B cell (primary cell): Measurements from ENCODE around the gene TTC22. TPM values are rescaled to one million over a fixed set of nuclear protein-coding genes. Genes with fewer than 3 reads are reported as not detected.

Source experiments
- ATAC-seq: fragments of 200-7000 bp; cut with Tn5 transposase; one replicate; pipeline ENCODE4 v1.10.0; 2021; ENCODE audit warnings: low read depth, mild to moderate bottlenecking, moderate number of reproducible peaks, moderate library complexity
- CTCF ChIA-PET: fragments of 350-600 bp; sonication (Branson Sonifier 250); formaldehyde crosslinking; loops from one replicate; lab custom pipeline; 2021; ENCODE audit warnings: antibody characterized with exemption, inconsistent platforms; lab: Charles Lee
- POLR2A ChIA-PET: fragments of 350-600 bp; sonication (Branson Sonifier 250); formaldehyde crosslinking; loops from one replicate; lab custom pipeline; 2021; ENCODE audit warnings: antibody characterized with exemption; lab: Charles Lee
- DNase-seq: peaks from one replicate; pipeline ENCODE4 v3.0.0; 2013
- H2AFZ ChIP-seq: 2 replicates; pipeline ENCODE4 v1.6.1; 2012; ENCODE audit warnings: mild to moderate bottlenecking, low read depth, low read length; ENCODE audit not compliant: insufficient read depth, poor library complexity, severe bottlenecking
- H3K27ac ChIP-seq, 2 donors: 1 replicate in 1 of 2; 2 replicates in 1 of 2; pipeline ENCODE4 v1.5.1; 2012 to 2013; ENCODE audit warnings: low read length in 2 of 2, mild to moderate bottlenecking in 2 of 2, moderate library complexity in 1 of 2
- H3K27me3 ChIP-seq, 4 experiments: fragments of 200-600 bp in 1 of 4; sonication (generic) in 1 of 4; replicated peaks in 1 of 4; 1 replicate in 2 of 4; 2 replicates in 2 of 4; pipeline versions ENCODE4 v1.6.1 to v1.7.0; 2013 to 2016; ENCODE audit warnings: low read length in 3 of 4, mild to moderate bottlenecking in 2 of 4, mixed read lengths in 1 of 4, moderate library complexity in 1 of 4; ENCODE audit not compliant: insufficient read depth in 4 of 4, control insufficient read depth in 3 of 4; ENCODE audit errors: control extremely low read depth in 1 of 4
- H3K36me3 ChIP-seq, 2 experiments: replicated peaks in 1 of 2; 1 replicate in 1 of 2; 2 replicates in 1 of 2; pipeline versions ENCODE4 v1.6.1 to v1.7.1; 2013; ENCODE audit warnings: low read length in 1 of 2; ENCODE audit not compliant: insufficient read depth in 2 of 2, control insufficient read depth in 1 of 2; ENCODE audit errors: control extremely low read depth in 1 of 2, extremely low read depth in 1 of 2
- H3K4me1 ChIP-seq, 2 donors: fragments of 200-600 bp in 1 of 2; sonication (generic) in 1 of 2; 1 replicate in 1 of 2; 2 replicates in 1 of 2; pipeline versions ENCODE4 v1.5.1 to v1.6.1; 2013 to 2017; ENCODE audit warnings: low read length in 2 of 2; ENCODE audit not compliant: control insufficient read depth in 2 of 2, insufficient read depth in 2 of 2
- H3K4me2 ChIP-seq: replicated peaks from 2 replicates; pipeline ENCODE3; 2012; ENCODE audit warnings: mild to moderate bottlenecking, low read depth, low read length; ENCODE audit not compliant: poor library complexity, severe bottlenecking
- H3K4me3 ChIP-seq, 5 experiments: fragments of 200-600 bp in 1 of 5; sonication (generic) in 1 of 5; 1 replicate in 3 of 5; 2 replicates in 2 of 5; pipeline versions ENCODE4 v1.5.1 to v1.7.0; 2011 to 2016; ENCODE audit warnings: low read length in 4 of 5, mild to moderate bottlenecking in 4 of 5, low read depth in 2 of 5, control low read depth in 1 of 5, moderate library complexity in 1 of 5; ENCODE audit not compliant: insufficient read depth in 1 of 5; ENCODE audit errors: control extremely low read depth in 1 of 5, extremely low read depth in 1 of 5
- H3K79me2 ChIP-seq: fragments of 200-600 bp; sonication (generic); one replicate; pipeline ENCODE4 v1.6.0; 2016; ENCODE audit warnings: low read length; ENCODE audit not compliant: control insufficient read depth, insufficient read depth
- H3K9ac ChIP-seq: fragments of 200-600 bp; sonication (generic); 2 replicates; pipeline ENCODE4 v1.6.1; 2017; ENCODE audit warnings: mild to moderate bottlenecking, low read length, moderate library complexity
- H3K9me3 ChIP-seq, 3 donors: one replicate each; pipeline versions ENCODE4 v1.6.1 to v1.7.1; 2013; ENCODE audit warnings: low read length in 2 of 3; ENCODE audit not compliant: control insufficient read depth in 2 of 3, insufficient read depth in 1 of 3; ENCODE audit errors: control extremely low read depth in 1 of 3
- H4K20me1 ChIP-seq: 2 replicates; pipeline ENCODE4 v1.6.0; 2012; ENCODE audit warnings: mild to moderate bottlenecking, low read length; ENCODE audit not compliant: insufficient read depth, control insufficient read depth, poor library complexity, severe bottlenecking
- H3K27ac Mint-ChIP-seq: one replicate; pipeline ENCODE4 v1.8.0; 2021; ENCODE audit warnings: mixed read lengths
- H3K27me3 Mint-ChIP-seq: one replicate; pipeline ENCODE4 v1.8.0; 2021; ENCODE audit warnings: mixed read lengths
- H3K4me1 Mint-ChIP-seq: one replicate; pipeline ENCODE4 v1.8.0; 2021; ENCODE audit warnings: mixed read lengths
- H3K4me3 Mint-ChIP-seq: one replicate; pipeline ENCODE4 v1.8.0; 2021; ENCODE audit warnings: mixed read lengths
- H3K9me3 Mint-ChIP-seq: one replicate; pipeline ENCODE4 v1.8.0; 2022; ENCODE audit warnings: mixed read lengths; ENCODE audit not compliant: insufficient read depth
- EZH2 ChIP-seq: IDR thresholded peaks from 2 replicates; pipeline ENCODE4 v1.6.1; 2012; ENCODE audit warnings: borderline replicate concordance, low read depth, mild to moderate bottlenecking, moderate library complexity, low read length; ENCODE audit not compliant: insufficient read depth, poor library complexity, severe bottlenecking
- WGBS: methylation state at CpG from one replicate; pipeline ENCODE4 v1.1.5; 2013; ENCODE audit warnings: missing lambda C conversion rate; ENCODE audit not compliant: insufficient coverage; 5-methylcytosine and 5-hydroxymethylcytosine counted together
- intact Hi-C: fragments of 100-400 bp; cut with micrococcal nuclease; formaldehyde crosslinking; loops from one replicate; pipeline ENCODE4 v1.10.0; 2022
- polyA plus RNA-seq: library from polyadenylated mRNA; depleted of rRNA; stranded (reverse); fragments of >200 nt; gene quantifications from 2 replicates; pipeline ENCODE4 v1.2.3, GENCODE V29; 2012
- total RNA-seq, 2 donors: library from RNA; stranded (reverse); fragments of 120-200 nt in 1 of 2; gene quantifications; 1 replicate in 1 of 2; 2 replicates in 1 of 2; pipeline versions ENCODE4 v1.2.3 to v1.2.4, GENCODE V29; 2013 to 2022
- TF ChIP-seq, protein P1 (sequence below): fragments of 200-600 bp; IDR thresholded peaks from one replicate; pipeline ENCODE4 v1.8.0; 2022; ENCODE audit warnings: antibody characterized with exemption, mild to moderate bottlenecking

TTC22 gene
- total and polyA plus RNA-seq, 2 donors (not counting 1 experiment from before 2014, with no cell fraction given) = 7.8 to 10.9 TPM

DNA sequence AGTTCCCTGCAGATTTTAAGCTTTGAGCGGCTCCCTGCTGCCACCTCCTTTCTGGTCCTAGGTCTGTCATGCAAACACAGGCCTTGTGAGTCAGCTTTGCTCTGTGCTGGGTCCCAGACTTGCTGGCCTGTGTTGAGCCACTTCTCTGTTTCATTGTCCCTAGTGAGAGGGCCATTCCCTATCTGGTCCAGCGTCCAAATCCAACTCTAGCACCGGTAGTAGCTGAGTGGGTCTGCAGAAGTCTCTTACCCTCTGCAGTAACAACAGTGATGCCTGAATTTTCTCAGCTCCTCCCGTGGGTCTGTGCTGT lies 5.8 kb downstream of the TTC22 start:
- ATAC-seq (no peak), DNase-seq (no peak)
- ChIA-PET CTCF (interaction anchor here (0.7 kb wide), 1 partner anchor 22 kb away, joined by 4 read pairs; no protein-coding TSS in a partner anchor), POLR2A (no interaction called here)
- Mint-ChIP-seq H3K27ac (no peak overlapping the region), H3K9me3 (peaks cover 3% of the 10 kb centered on the region), H3K4me3 (no peak overlapping the region), H3K4me1 (peaks cover 21% of the 10 kb centered on the region), H3K27me3 (no peaks in the 10 kb centered on the region)
- Histone ChIP-seq H3K4me3 (no peak overlapping the region), H3K36me3 (peaks cover 0 to 3% of the 10 kb centered on the region in 2 experiments), H3K27ac (no peak overlapping the region), H3K9me3 (peaks cover 0 to 13% (median 4%) of the 10 kb centered on the region in 3 donors), H3K4me1 (peaks cover 15 to 19% of the 10 kb centered on the region in 2 donors), H3K9ac (no peak overlapping the region), H2AFZ (no peak overlapping the region), H4K20me1 (peaks cover 9% of the 10 kb centered on the region), H3K4me2 (no peak overlapping the region), H3K79me2 (peaks cover 6% of the 10 kb centered on the region), H3K27me3 (no peaks in the 10 kb centered on the region)
- intact Hi-C loops = no loop called here
- TF ChIP-seq EZH2 = no peak
- TF ChIP-seq, protein P1, sequence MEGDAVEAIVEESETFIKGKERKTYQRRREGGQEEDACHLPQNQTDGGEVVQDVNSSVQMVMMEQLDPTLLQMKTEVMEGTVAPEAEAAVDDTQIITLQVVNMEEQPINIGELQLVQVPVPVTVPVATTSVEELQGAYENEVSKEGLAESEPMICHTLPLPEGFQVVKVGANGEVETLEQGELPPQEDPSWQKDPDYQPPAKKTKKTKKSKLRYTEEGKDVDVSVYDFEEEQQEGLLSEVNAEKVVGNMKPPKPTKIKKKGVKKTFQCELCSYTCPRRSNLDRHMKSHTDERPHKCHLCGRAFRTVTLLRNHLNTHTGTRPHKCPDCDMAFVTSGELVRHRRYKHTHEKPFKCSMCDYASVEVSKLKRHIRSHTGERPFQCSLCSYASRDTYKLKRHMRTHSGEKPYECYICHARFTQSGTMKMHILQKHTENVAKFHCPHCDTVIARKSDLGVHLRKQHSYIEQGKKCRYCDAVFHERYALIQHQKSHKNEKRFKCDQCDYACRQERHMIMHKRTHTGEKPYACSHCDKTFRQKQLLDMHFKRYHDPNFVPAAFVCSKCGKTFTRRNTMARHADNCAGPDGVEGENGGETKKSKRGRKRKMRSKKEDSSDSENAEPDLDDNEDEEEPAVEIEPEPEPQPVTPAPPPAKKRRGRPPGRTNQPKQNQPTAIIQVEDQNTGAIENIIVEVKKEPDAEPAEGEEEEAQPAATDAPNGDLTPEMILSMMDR = no peak
- WGBS = 100% methylated on average over 2 of the region's 4 CpGs

DNA sequence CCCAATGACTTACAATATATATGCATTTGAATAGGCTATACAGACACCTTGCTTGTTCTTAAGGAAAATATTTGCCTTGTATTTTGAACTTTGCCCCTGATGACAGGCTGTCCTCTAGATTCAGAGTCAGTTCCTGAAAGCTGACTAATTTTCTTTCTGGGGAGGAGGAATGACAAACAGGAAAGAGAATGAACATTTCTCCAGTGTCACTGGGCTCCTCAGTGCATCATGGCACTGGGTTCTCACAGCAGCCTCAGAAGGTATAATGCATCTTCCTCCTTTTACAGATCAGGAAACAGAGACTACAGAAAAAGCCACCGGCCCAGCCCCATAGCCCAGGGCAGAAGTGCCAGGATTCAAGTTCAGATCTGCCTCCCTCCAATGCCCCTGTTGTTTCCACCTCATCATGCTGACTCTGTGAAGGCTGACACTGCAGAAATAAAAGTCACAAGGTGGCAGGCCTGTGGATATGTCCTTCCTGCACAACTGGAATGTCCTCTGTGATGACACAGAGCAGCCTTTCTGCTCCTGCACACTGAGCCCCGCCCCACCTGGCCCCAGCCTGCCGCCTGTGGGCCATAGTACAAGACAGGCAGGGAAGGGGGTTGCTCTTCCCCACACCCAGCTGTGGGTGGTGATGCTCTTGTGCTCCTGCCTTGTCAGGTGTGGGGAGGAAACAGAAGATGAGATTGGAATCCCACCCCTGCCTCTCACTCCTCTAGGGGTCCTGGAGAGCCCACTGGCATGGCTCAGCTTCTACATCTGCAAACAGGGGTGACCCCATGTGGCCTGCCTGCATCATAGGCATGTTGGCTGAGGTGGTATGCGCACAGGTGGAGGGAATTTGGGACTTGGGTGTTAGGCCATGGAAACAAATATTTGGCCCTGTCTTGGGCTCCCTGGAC lies 6.4 kb downstream of the TTC22 start:
- Histone ChIP-seq H3K79me2 (no peaks in the 10 kb centered on the region), H3K9ac (no peak overlapping the region), H3K27ac (no peak overlapping the region), H4K20me1 (peaks cover 9% of the 10 kb centered on the region), H3K4me3 (no peak overlapping the region), H3K27me3 (no peaks in the 10 kb centered on the region), H2AFZ (no peak overlapping the region), H3K4me2 (no peak overlapping the region), H3K4me1 (peaks cover 9 to 13% of the 10 kb centered on the region in 2 donors), H3K36me3 (peaks cover 0 to 3% of the 10 kb centered on the region in 2 experiments), H3K9me3 (peaks cover 0 to 13% (median 4%) of the 10 kb centered on the region in 3 donors)
- H3K4me1 Mint-ChIP-seq = peaks cover 15% of the 10 kb centered on the region
- ChIA-PET CTCF (interaction anchor here (0.7 kb wide), 1 partner anchor 23 kb away, joined by 4 read pairs; no protein-coding TSS in a partner anchor), POLR2A (no interaction called here)
- 74% methylated on average over 3 of the region's 4 CpGs for whole genome bisulfite sequencing
- no peak overlapping the region for H3K4me3 Mint-ChIP-seq
- no peaks in the 10 kb centered on the region for H3K27me3 Mint-ChIP-seq
- H3K9me3 Mint-ChIP-seq = peaks cover 3% of the 10 kb centered on the region
- DNase-seq (no peak), ATAC-seq (no peak)
- H3K27ac Mint-ChIP-seq = no peak overlapping the region
- TF ChIP-seq EZH2 = no peak
- TF ChIP-seq, protein P1 = no peak
- intact Hi-C loops = no loop called here
